Activated CD4-positive, CD25-positive, alpha-beta regulatory T cell treated with anti-CD3 and anti-CD28 coated beads, Interleukin-2, amount 50 U/mL, for 16 hours (primary cell): ENCODE results near the gene USHBP1.
A peak's percentile ranks its signal among the peaks of the same experiment; 100 is the strongest.

ENCODE experiments used
- DNase-seq: peaks from one replicate; pipeline ENCODE4 v3.0.0-alpha.2; 2020; ENCODE audit warnings: low read depth, low spot score

Gene USHBP1

GRCh38 chr19:17240062-17240752, 24.3 kb downstream of the USHBP1 start:
- no peak for DNase-seq

GRCh38 chr19:17237747-17238706, 26.5 kb downstream of the USHBP1 start:
- DNase-seq, result no peak

- no peak for DNase-seq
Measured at GRCh38 chr19:17236811-17237543, 27.6 kb downstream of the USHBP1 start.

GRCh38 chr19:17235971-17236777, 28.4 kb downstream of the USHBP1 start:
- no peak for DNase-seq

- peak; percentile 47 for DNase-seq
Measured at GRCh38 chr19:17235300-17235970, 29.1 kb downstream of the USHBP1 start.

GRCh38 chr19:17234911-17235299, 29.6 kb downstream of the USHBP1 start:
- DNase-seq, result no peak

GRCh38 chr19:17232258-17232657, 32.3 kb downstream of the USHBP1 start:
- no peak for DNase-seq

GRCh38 chr19:17229890-17230289, 34.7 kb downstream of the USHBP1 start:
- no peak for DNase-seq

- no peak for DNase-seq
Measured at GRCh38 chr19:17227798-17228367, 36.7 kb downstream of the USHBP1 start.

GRCh38 chr19:17226002-17226933, 38.3 kb downstream of the USHBP1 start, which contains the start of gene OCEL1:
Gene OCEL1 (plus strand): TSS chr19:17226226. CDS start chr19:17226248, 22 bp downstream.
- DNase-seq, result peak; percentile 92

- no peak for DNase-seq
Measured at GRCh38 chr19:17225053-17225452, 39.5 kb downstream of the USHBP1 start.

GRCh38 chr19:17220207-17220758, 44.3 kb downstream of the USHBP1 start:
- no peak for DNase-seq

GRCh38 chr19:17219286-17219685, 45.3 kb downstream of the USHBP1 start:
- no peak for DNase-seq

GRCh38 chr19:17216058-17216670, 48.4 kb downstream of the USHBP1 start:
- no peak for DNase-seq

GRCh38 chr19:17215127-17215971, 49.2 kb downstream of the USHBP1 start, which contains the start of gene USE1:
Gene USE1 (plus strand): TSS chr19:17215357. CDS start chr19:17215406, 49 bp downstream.
- peak; percentile 78 for DNase-seq

- DNase-seq, result no peak
Measured at GRCh38 chr19:17214508-17215126, 49.9 kb downstream of the USHBP1 start.

- DNase-seq, result no peak
Measured at GRCh38 chr19:17213334-17213733, 51.2 kb downstream of the USHBP1 start.
